MV-4-11 (cell line): ENCODE measurements around the gene ADGRD2.
"Not testable (repeated sequence)": the region's sequence is repeated elsewhere in the genome, so short reads cannot be mapped to it uniquely, and the experiment has no call there.

Source experiments
- DNase-seq: peaks from one replicate; lab custom pipeline; 2025; lab: John Stamatoyannopoulos, UW

The ADGRD2 gene

GRCh38 chr9:124450241-124450924 is at the start of gene ADGRD2:
Gene ADGRD2, plus strand, starts transcription at chr9:124450451. Its CDS starts 1,216 bp downstream, at chr9:124451667.
- DNase-seq: no peak

- no peak for DNase-seq
Observed at GRCh38 chr9:124403246-124403645, 47.0 kb upstream of the ADGRD2 start.

- no peak for DNase-seq
Observed at GRCh38 chr9:124409410-124409809, 40.8 kb upstream of the ADGRD2 start.

- DNase-seq: peak; percentile 2
Observed at GRCh38 chr9:124410321-124410913, 39.8 kb upstream of the ADGRD2 start.

GRCh38 chr9:124411514-124412227 is 38.6 kb upstream of the ADGRD2 start:
- peak; percentile 26 for DNase-seq

GRCh38 chr9:124412228-124412575 is 38.0 kb upstream of the ADGRD2 start:
- DNase-seq: no peak

- DNase-seq: no peak
Observed at GRCh38 chr9:124414612-124415011, 35.6 kb upstream of the ADGRD2 start.

GRCh38 chr9:124415102-124415851 is 35.0 kb upstream of the ADGRD2 start, which contains the start of gene PSMB7:
Gene PSMB7, minus strand, starts transcription at chr9:124415442. Its CDS starts 17 bp downstream, at chr9:124415425.
- DNase-seq: peak; percentile 96

- no peak for DNase-seq
Observed at GRCh38 chr9:124415852-124416484, 34.3 kb upstream of the ADGRD2 start.

GRCh38 chr9:124419832-124420489 is 30.3 kb upstream of the ADGRD2 start:
- DNase-seq: peak; percentile 16

GRCh38 chr9:124420991-124421543 is 29.2 kb upstream of the ADGRD2 start:
- no peak for DNase-seq

GRCh38 chr9:124423155-124423554 is 27.1 kb upstream of the ADGRD2 start:
- no peak for DNase-seq

- DNase-seq: no peak
Observed at GRCh38 chr9:124423591-124423990, 26.7 kb upstream of the ADGRD2 start.

- DNase-seq: not testable (repeated sequence)
Observed at GRCh38 chr9:124425733-124426132, 24.5 kb upstream of the ADGRD2 start.

- no peak for DNase-seq
Observed at GRCh38 chr9:124426361-124426760, 23.9 kb upstream of the ADGRD2 start.

GRCh38 chr9:124427281-124427680 is 23.0 kb upstream of the ADGRD2 start:
- DNase-seq: no peak

GRCh38 chr9:124428751-124429529 is 21.3 kb upstream of the ADGRD2 start:
- no peak for DNase-seq

- DNase-seq: no peak
Observed at GRCh38 chr9:124429530-124429867, 20.8 kb upstream of the ADGRD2 start.

- peak; percentile 70 for DNase-seq
Observed at GRCh38 chr9:124436320-124436719, 13.9 kb upstream of the ADGRD2 start.

- DNase-seq: no peak
Observed at GRCh38 chr9:124437086-124437485, 13.2 kb upstream of the ADGRD2 start.
